RWPE1 (cell line): ENCODE measurements around the gene SLC22A31.

Experiments used
- CTCF ChIA-PET: fragments of 350-600 bp; sonication (Branson Sonifier 250); formaldehyde crosslinking; extraction: SDS; loops from one replicate; lab custom pipeline; 2021; lab: Yijun Ruan, JAX
- POLR2A ChIA-PET: fragments of 400-600 bp; formaldehyde crosslinking; extraction: SDS; loops from one replicate; lab custom pipeline; 2020; ENCODE audit warnings: antibody characterized with exemption; ENCODE audit not compliant: low non-redundant PET; lab: Yijun Ruan, JAX
- DNase-seq: peaks from one replicate; pipeline ENCODE4 v3.0.0; 2012; ENCODE audit warnings: low spot score
- H3K27ac ChIP-seq: fragments of 450-650 bp; 2 replicates; pipeline ENCODE4 v1.5.1; 2017
- TF ChIP-seq, protein P1 (sequence below): fragments of 450-650 bp; conservative IDR thresholded peaks from 2 replicates; pipeline ENCODE4 v1.5.1; 2017; ENCODE audit warnings: low read depth, mild to moderate bottlenecking

Gene SLC22A31

GRCh38 chr16:89230255-89230654 is 29.9 kb upstream of the SLC22A31 start:
- TF ChIP-seq, protein P1, sequence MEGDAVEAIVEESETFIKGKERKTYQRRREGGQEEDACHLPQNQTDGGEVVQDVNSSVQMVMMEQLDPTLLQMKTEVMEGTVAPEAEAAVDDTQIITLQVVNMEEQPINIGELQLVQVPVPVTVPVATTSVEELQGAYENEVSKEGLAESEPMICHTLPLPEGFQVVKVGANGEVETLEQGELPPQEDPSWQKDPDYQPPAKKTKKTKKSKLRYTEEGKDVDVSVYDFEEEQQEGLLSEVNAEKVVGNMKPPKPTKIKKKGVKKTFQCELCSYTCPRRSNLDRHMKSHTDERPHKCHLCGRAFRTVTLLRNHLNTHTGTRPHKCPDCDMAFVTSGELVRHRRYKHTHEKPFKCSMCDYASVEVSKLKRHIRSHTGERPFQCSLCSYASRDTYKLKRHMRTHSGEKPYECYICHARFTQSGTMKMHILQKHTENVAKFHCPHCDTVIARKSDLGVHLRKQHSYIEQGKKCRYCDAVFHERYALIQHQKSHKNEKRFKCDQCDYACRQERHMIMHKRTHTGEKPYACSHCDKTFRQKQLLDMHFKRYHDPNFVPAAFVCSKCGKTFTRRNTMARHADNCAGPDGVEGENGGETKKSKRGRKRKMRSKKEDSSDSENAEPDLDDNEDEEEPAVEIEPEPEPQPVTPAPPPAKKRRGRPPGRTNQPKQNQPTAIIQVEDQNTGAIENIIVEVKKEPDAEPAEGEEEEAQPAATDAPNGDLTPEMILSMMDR: no peak
- no peak overlapping the region for H3K27ac ChIP-seq
- ChIA-PET POLR2A (no interaction called here), CTCF (no interaction called here)
- no peak for DNase-seq

- TF ChIP-seq, protein P1: no peak
- POLR2A ChIA-PET: interaction anchor here (0.6 kb wide), 1 partner anchor 41 kb away, joined by 3 read pairs; no protein-coding TSS in a partner anchor
- H3K27ac ChIP-seq: no peak overlapping the region
- no peak for DNase-seq
- CTCF ChIA-PET: no interaction called here
Observed at GRCh38 chr16:89224665-89225064, 24.3 kb upstream of the SLC22A31 start.

- no peak overlapping the region for H3K27ac ChIP-seq
- DNase-seq: no peak
- TF ChIP-seq, protein P1: no peak
- CTCF ChIA-PET: no interaction called here
- POLR2A ChIA-PET: no interaction called here
Observed at GRCh38 chr16:89222931-89223330, 22.6 kb upstream of the SLC22A31 start.

- no peak for DNase-seq
- ChIA-PET CTCF (no interaction called here), POLR2A (no interaction called here)
- no peak overlapping the region for H3K27ac ChIP-seq
- TF ChIP-seq, protein P1: no peak
Observed at GRCh38 chr16:89221604-89222003, 21.3 kb upstream of the SLC22A31 start.

GRCh38 chr16:89219365-89219764 is 19.0 kb upstream of the SLC22A31 start:
- CTCF ChIA-PET: no interaction called here
- no peak for DNase-seq
- TF ChIP-seq, protein P1: no peak
- POLR2A ChIA-PET: no interaction called here
- no peak overlapping the region for H3K27ac ChIP-seq

DNA sequence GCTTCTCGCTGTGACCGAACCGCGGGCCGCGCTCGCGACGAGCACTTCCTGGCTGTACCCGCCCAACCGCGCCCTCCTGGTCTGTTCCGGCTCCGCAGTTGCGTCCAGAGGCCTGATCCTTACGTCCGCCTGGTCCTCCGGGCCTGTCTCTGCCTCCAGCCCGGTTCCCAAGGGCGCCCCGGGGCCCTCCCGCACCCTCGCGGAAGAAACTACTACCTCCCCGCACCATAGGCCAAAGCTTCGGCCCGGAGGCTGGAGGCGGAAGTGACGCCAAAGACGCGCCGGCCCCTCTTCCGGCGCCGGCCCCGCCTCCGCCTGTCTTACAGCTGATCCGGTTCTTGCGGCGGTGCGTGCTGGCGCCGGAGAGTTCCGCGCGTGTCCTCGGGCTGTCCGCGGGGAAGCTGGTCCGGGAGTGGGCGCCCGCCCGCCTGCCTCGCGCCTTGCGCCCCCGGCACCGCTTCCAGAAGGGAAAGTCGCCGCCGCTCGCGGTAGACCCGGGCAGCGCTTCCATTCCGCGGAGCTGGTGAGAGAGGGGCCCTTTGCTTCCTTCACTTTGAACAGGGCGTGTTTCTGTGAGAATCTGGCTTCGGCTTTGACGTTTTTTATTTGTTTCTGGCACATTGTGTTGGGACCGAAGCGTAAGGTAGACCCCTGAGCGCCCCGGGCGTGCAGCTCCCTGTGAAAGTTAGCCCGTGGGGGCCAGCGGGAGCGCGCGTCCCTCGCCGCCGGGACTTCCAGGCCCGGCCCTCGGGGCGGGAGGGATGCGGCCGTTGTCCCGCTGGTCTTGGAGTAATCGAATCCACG is 17.3 kb upstream of the SLC22A31 start, which contains the start of gene ZNF778:
Gene ZNF778, plus strand, starts transcription at position 316 of the 804 bp plus-strand sequence. CDS start 3,425 bp downstream, outside the sequence.
- TF ChIP-seq, protein P1: no peak
- peak within 1 kb of the TSS; percentile 88 for H3K27ac ChIP-seq
- peak; percentile 87 for DNase-seq
- ChIA-PET POLR2A (interaction anchor here (0.6 to 0.9 kb wide), 4 partner anchors 25 to 596 kb away, joined by 3 to 6 read pairs (median 4); no protein-coding TSS in a partner anchor), CTCF (interaction anchor here (0.6 kb wide), 2 partner anchors 190 to 358 kb away, joined by 3 to 4 read pairs; partner anchors contain the start of gene CPNE7)
